ENCODE data around the gene GGPS1. TPM values are rescaled to one million over a fixed set of nuclear protein-coding genes. Genes with fewer than 3 reads are reported as not detected.

The GGPS1 gene
- polyA plus RNA-seq, 1 donor from 2014 or later: 71.9 TPM

- no peaks in the 10 kb centered on the region for H3K36me3 ChIP-seq (ENCODE audit: insufficient read depth, low read length)
- H3K79me2 ChIP-seq (replicated peaks; ENCODE audit: insufficient read depth, low read length): no peaks in the 10 kb centered on the region
- H3K9ac ChIP-seq (ENCODE audit: low read length): no peak overlapping the region
- no peaks in the 10 kb centered on the region for H3K9me3 ChIP-seq (ENCODE audit: low read length)
- H2AFZ ChIP-seq (ENCODE audit: low read depth, low read length): no peak overlapping the region
- no peaks in the 10 kb centered on the region for H4K20me1 ChIP-seq (ENCODE audit: insufficient read depth)
- no peaks in the 10 kb centered on the region for H3K9me2 ChIP-seq (ENCODE audit: insufficient read depth, low read length)
- H3K27ac ChIP-seq (ENCODE audit: low read length): no peak overlapping the region
- TF ChIP-seq, protein P1, sequence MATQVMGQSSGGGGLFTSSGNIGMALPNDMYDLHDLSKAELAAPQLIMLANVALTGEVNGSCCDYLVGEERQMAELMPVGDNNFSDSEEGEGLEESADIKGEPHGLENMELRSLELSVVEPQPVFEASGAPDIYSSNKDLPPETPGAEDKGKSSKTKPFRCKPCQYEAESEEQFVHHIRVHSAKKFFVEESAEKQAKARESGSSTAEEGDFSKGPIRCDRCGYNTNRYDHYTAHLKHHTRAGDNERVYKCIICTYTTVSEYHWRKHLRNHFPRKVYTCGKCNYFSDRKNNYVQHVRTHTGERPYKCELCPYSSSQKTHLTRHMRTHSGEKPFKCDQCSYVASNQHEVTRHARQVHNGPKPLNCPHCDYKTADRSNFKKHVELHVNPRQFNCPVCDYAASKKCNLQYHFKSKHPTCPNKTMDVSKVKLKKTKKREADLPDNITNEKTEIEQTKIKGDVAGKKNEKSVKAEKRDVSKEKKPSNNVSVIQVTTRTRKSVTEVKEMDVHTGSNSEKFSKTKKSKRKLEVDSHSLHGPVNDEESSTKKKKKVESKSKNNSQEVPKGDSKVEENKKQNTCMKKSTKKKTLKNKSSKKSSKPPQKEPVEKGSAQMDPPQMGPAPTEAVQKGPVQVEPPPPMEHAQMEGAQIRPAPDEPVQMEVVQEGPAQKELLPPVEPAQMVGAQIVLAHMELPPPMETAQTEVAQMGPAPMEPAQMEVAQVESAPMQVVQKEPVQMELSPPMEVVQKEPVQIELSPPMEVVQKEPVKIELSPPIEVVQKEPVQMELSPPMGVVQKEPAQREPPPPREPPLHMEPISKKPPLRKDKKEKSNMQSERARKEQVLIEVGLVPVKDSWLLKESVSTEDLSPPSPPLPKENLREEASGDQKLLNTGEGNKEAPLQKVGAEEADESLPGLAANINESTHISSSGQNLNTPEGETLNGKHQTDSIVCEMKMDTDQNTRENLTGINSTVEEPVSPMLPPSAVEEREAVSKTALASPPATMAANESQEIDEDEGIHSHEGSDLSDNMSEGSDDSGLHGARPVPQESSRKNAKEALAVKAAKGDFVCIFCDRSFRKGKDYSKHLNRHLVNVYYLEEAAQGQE (IDR thresholded peaks at IDR 0.05; ENCODE audit: borderline replicate concordance): no peak
- TF ChIP-seq CTCF (IDR thresholded peaks at IDR 0.05; ENCODE audit: poor library complexity, severe bottlenecking) (no peak), EP300 (conservative IDR thresholded peaks at IDR 0.05; ENCODE audit: poor library complexity, severe bottlenecking) (no peak), SMC3 (conservative IDR thresholded peaks at IDR 0.05; ENCODE audit: poor library complexity) (no peak), RAD21 (conservative IDR thresholded peaks at IDR 0.05) (no peak), TAF1 (IDR thresholded peaks at IDR 0.05; ENCODE audit: low read depth) (no peak), POLR2AphosphoS5 (IDR thresholded peaks at IDR 0.05) (no peak), MXI1 (conservative IDR thresholded peaks at IDR 0.05; ENCODE audit: poor library complexity, severe bottlenecking) (no peak), EZH2 (IDR thresholded peaks at IDR 0.05; ENCODE audit: borderline replicate concordance, insufficient read depth, low read length, poor library complexity, severe bottlenecking) (no peak)
- H3K4me3 ChIP-seq (ENCODE audit: low read length): no peak overlapping the region
- H3K27me3 ChIP-seq (ENCODE audit: insufficient read depth, low read depth, low read length): no peaks in the 10 kb centered on the region
- no peak overlapping the region for H3K4me2 ChIP-seq (ENCODE audit: low read length)
- H3F3A ChIP-seq (ENCODE audit: insufficient read depth, low read length, poor library complexity, severe bottlenecking): no peaks in the 10 kb centered on the region
These were observed 23.5 kb downstream of the GGPS1 start for GRCh38 chr1:235351898-235352297.

- H3K4me2 ChIP-seq (ENCODE audit: low read length): no peak overlapping the region
- H3K27ac ChIP-seq (ENCODE audit: low read length): no peak overlapping the region
- H2AFZ ChIP-seq (ENCODE audit: low read depth, low read length): no peak overlapping the region
These were observed 29.4 kb downstream of the GGPS1 start for GRCh38 chr1:235357485-235358373.

More at GRCh38 chr1:235357485-235358373, 29.4 kb downstream of the GGPS1 start:
- H3K79me2 ChIP-seq (replicated peaks; ENCODE audit: insufficient read depth, low read length): no peaks in the 10 kb centered on the region
- no peak for TF ChIP-seq SMC3 (conservative IDR thresholded peaks at IDR 0.05; ENCODE audit: poor library complexity)
- TF ChIP-seq, protein P1 (IDR thresholded peaks at IDR 0.05; ENCODE audit: borderline replicate concordance): no peak
- no peak for TF ChIP-seq EZH2 (IDR thresholded peaks at IDR 0.05; ENCODE audit: borderline replicate concordance, insufficient read depth, low read length, poor library complexity, severe bottlenecking)
- TF ChIP-seq EP300 (conservative IDR thresholded peaks at IDR 0.05; ENCODE audit: poor library complexity, severe bottlenecking): no peak
- no peak for TF ChIP-seq MXI1 (conservative IDR thresholded peaks at IDR 0.05; ENCODE audit: poor library complexity, severe bottlenecking)
- TF ChIP-seq POLR2AphosphoS5 (IDR thresholded peaks at IDR 0.05): no peak
- no peak for TF ChIP-seq RAD21 (conservative IDR thresholded peaks at IDR 0.05)
- TF ChIP-seq TAF1 (IDR thresholded peaks at IDR 0.05; ENCODE audit: low read depth): no peak
- no peak for TF ChIP-seq CTCF (IDR thresholded peaks at IDR 0.05; ENCODE audit: poor library complexity, severe bottlenecking)
- no peaks in the 10 kb centered on the region for H3K27me3 ChIP-seq (ENCODE audit: insufficient read depth, low read depth, low read length)
- H3K9ac ChIP-seq (ENCODE audit: low read length): no peak overlapping the region
- H4K20me1 ChIP-seq (ENCODE audit: insufficient read depth): no peaks in the 10 kb centered on the region
- H3K4me3 ChIP-seq (ENCODE audit: low read length): no peak overlapping the region
- H3K9me2 ChIP-seq (ENCODE audit: insufficient read depth, low read length): no peaks in the 10 kb centered on the region
- no peaks in the 10 kb centered on the region for H3K36me3 ChIP-seq (ENCODE audit: insufficient read depth, low read length)
- H3K9me3 ChIP-seq (ENCODE audit: low read length): no peaks in the 10 kb centered on the region
- no peaks in the 10 kb centered on the region for H3F3A ChIP-seq (ENCODE audit: insufficient read depth, low read length, poor library complexity, severe bottlenecking)
